BE2C (cell line): ENCODE data around the gene TIAM2.
"Not testable (repeated sequence)": the region's sequence is repeated elsewhere in the genome, so short reads cannot be mapped to it uniquely, and the experiment has no call there.

ENCODE experiments used
- DNase-seq: peaks from one replicate; pipeline ENCODE4 v3.0.0-alpha.2; 2020
- H3K27me3 ChIP-seq: fragments of 250-450 bp; sonication (Bioruptor Pico); 2 replicates; pipeline ENCODE4 v1.5.1; 2020; ENCODE audit warnings: mild to moderate bottlenecking
- H3K36me3 ChIP-seq: fragments of 250-450 bp; sonication (Bioruptor Pico); 2 replicates; pipeline ENCODE4 v1.5.1; 2020; ENCODE audit warnings: mild to moderate bottlenecking
- H3K4me1 ChIP-seq: fragments of 250-450 bp; sonication (Bioruptor Pico); 2 replicates; pipeline ENCODE4 v1.5.1; 2020
- H3K4me3 ChIP-seq: 2 replicates; pipeline ENCODE4 v1.5.1; 2011; ENCODE audit warnings: low read depth, low read length
- H3K9me3 ChIP-seq: fragments of 250-450 bp; sonication (Bioruptor Pico); 2 replicates; pipeline ENCODE4 v1.5.1; 2020
- CTCF ChIP-seq: IDR thresholded peaks from 2 replicates; pipeline ENCODE4 v1.5.1; 2012; ENCODE audit warnings: mild to moderate bottlenecking, low read depth, low read length

TIAM2 gene

GRCh38 chr6:154956771-154957522, 38.2 kb upstream of the TIAM2 start:
- H3K9me3 ChIP-seq: no peaks in the 10 kb centered on the region
- no peaks in the 10 kb centered on the region for H3K36me3 ChIP-seq
- no peak for DNase-seq
- no peak for TF ChIP-seq CTCF
- no peaks in the 10 kb centered on the region; the same call in 1 of the 2 replicates for H3K4me1 ChIP-seq
- H3K27me3 ChIP-seq: no peaks in the 10 kb centered on the region
- H3K4me3 ChIP-seq: no peak overlapping the region

GRCh38 chr6:154958469-154958868, 36.6 kb upstream of the TIAM2 start:
- DNase-seq: no peak
- no peaks in the 10 kb centered on the region for H3K9me3 ChIP-seq
- H3K4me3 ChIP-seq: no peak overlapping the region
- TF ChIP-seq CTCF: no peak
- H3K27me3 ChIP-seq: no peaks in the 10 kb centered on the region
- no peaks in the 10 kb centered on the region for H3K36me3 ChIP-seq
- H3K4me1 ChIP-seq: no peaks in the 10 kb centered on the region; the same call in 1 of the 2 replicates

- no peaks in the 10 kb centered on the region for H3K36me3 ChIP-seq
- no peak overlapping the region for H3K4me3 ChIP-seq
- DNase-seq: no peak
- H3K27me3 ChIP-seq: no peaks in the 10 kb centered on the region
- no peaks in the 10 kb centered on the region; the same call in 1 of the 2 replicates for H3K9me3 ChIP-seq
- TF ChIP-seq CTCF: no peak
- no peaks in the 10 kb centered on the region; the same call in 1 of the 2 replicates for H3K4me1 ChIP-seq
Observed at GRCh38 chr6:154960299-154960843, 34.7 kb upstream of the TIAM2 start.

GRCh38 chr6:154960854-154961530, 34.1 kb upstream of the TIAM2 start:
- no peaks in the 10 kb centered on the region; the same call in 1 of the 2 replicates for H3K4me1 ChIP-seq
- H3K27me3 ChIP-seq: no peaks in the 10 kb centered on the region
- no peaks in the 10 kb centered on the region; the same call in 1 of the 2 replicates for H3K9me3 ChIP-seq
- no peak for DNase-seq
- no peaks in the 10 kb centered on the region for H3K36me3 ChIP-seq
- H3K4me3 ChIP-seq: no peak overlapping the region
- TF ChIP-seq CTCF: no peak

GRCh38 chr6:154962753-154963152, 32.4 kb upstream of the TIAM2 start:
- no peak for TF ChIP-seq CTCF
- Histone ChIP-seq H3K9me3 (no peaks in the 10 kb centered on the region; the same call in 1 of the 2 replicates), H3K4me1 (no peaks in the 10 kb centered on the region; the same call in 1 of the 2 replicates), H3K4me3 (no peak overlapping the region), H3K36me3 (no peaks in the 10 kb centered on the region), H3K27me3 (no peaks in the 10 kb centered on the region)
- no peak for DNase-seq

- H3K9me3 ChIP-seq, H3K4me1 ChIP-seq, H3K27me3 ChIP-seq, DNase-seq, H3K4me3 ChIP-seq, H3K36me3 ChIP-seq: not testable (repeated sequence)
Observed at GRCh38 chr6:154966065-154966770, 28.9 kb upstream of the TIAM2 start.
